PC-3 (cell line): ENCODE results near the gene CTDSP2.

Experiments
- CTCF ChIP-seq: fragments of 300-600 bp; sonication (generic); conservative IDR thresholded peaks from 2 replicates; pipeline ENCODE4 v1.5.1; 2017; ENCODE audit warnings: antibody characterized with exemption, low read depth, mild to moderate bottlenecking, low read length
- EZH2 ChIP-seq: fragments of 300-600 bp; sonication (generic); IDR thresholded peaks from one replicate; pipeline ENCODE4 v1.6.1; 2017; ENCODE audit warnings: antibody characterized with exemption, mild to moderate bottlenecking, low read length; ENCODE audit not compliant: unreplicated experiment
- EZH2phosphoT487 ChIP-seq: fragments of 300-600 bp; sonication (generic); IDR thresholded peaks from 2 replicates; pipeline ENCODE4 v1.6.1; 2018; ENCODE audit warnings: mild to moderate bottlenecking, antibody characterized with exemption, low read length, borderline replicate concordance

- TF ChIP-seq EZH2 (no peak), CTCF (no peak), EZH2phosphoT487 (no peak)
Measured at GRCh38 chr12:57810450-57810849, 36.1 kb downstream of the CTDSP2 start.
